ENCODE measurements around the gene XYLT1. TPM values are rescaled to one million over a fixed set of nuclear protein-coding genes. Genes with fewer than 3 reads are reported as not detected.
"Not testable (repeated sequence)": the region's sequence is repeated elsewhere in the genome, so short reads cannot be mapped to it uniquely, and the experiment has no call there.

XYLT1 gene
- total RNA-seq, 2 donors from 2014 or later, result 26.4 to 41.9 TPM

DNA sequence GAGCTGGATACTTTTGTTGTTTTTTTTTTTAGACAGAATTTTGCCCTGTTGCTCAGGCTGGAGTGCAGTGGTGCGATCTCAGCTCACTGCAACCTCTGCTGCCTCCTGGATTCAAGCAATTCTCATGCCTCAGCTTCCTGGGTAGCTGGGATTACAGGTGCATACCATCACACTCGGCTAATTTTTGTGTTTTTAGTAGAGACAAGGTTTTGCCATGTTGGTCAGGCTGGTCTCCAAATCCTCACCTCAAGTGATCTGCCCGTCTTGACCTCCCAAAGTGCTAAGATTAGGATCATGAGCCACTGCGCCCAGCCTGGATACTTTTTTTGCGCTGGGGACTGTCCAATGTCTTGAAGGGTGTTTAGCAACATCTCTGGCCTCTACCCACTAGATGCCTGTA, 32.6 kb upstream of the XYLT1 start:
- ATAC-seq, result no peak
- no peak overlapping the region for H3K27ac Mint-ChIP-seq
- H3K36me3 Mint-ChIP-seq, result no peaks in the 10 kb centered on the region
- no peaks in the 10 kb centered on the region for H3K4me1 Mint-ChIP-seq (ENCODE audit: low read depth in 2 of 2)
- no peak for DNase-seq (ENCODE audit: low spot score)
- no peaks in the 10 kb centered on the region for H3K9me3 Mint-ChIP-seq
- H3K27me3 Mint-ChIP-seq, result peaks cover 6 to 23% of the 10 kb centered on the region in 2 donors
- no peak overlapping the region for H3K4me3 Mint-ChIP-seq

- no peaks in the 10 kb centered on the region for H3K9me3 Mint-ChIP-seq
- peaks cover 0 to 5% of the 10 kb centered on the region in 2 donors for H3K4me1 Mint-ChIP-seq (ENCODE audit: low read depth in 2 of 2)
- no peak for ATAC-seq
Observed at GRCh38 chr16:17501321-17501720, 30.6 kb upstream of the XYLT1 start.

GRCh38 chr16:17499223-17499902, 28.6 kb upstream of the XYLT1 start:
- peaks cover 0 to 7% of the 10 kb centered on the region in 2 donors for H3K4me1 Mint-ChIP-seq (ENCODE audit: low read depth in 2 of 2)
- H3K4me3 Mint-ChIP-seq, result no peak overlapping the region
- no peaks in the 10 kb centered on the region for H3K36me3 Mint-ChIP-seq
- ATAC-seq (no peak), DNase-seq (ENCODE audit: low spot score) (no peak)
- H3K27ac Mint-ChIP-seq, result no peak overlapping the region
- no peaks in the 10 kb centered on the region for H3K9me3 Mint-ChIP-seq
- H3K27me3 Mint-ChIP-seq, result peaks cover 4 to 16% of the 10 kb centered on the region in 2 donors

More at GRCh38 chr16:17501321-17501720, 30.6 kb upstream of the XYLT1 start:
- DNase-seq (ENCODE audit: low spot score), result no peak
- H3K36me3 Mint-ChIP-seq, result no peaks in the 10 kb centered on the region
- H3K27ac Mint-ChIP-seq, result no peak overlapping the region
- no peak overlapping the region for H3K4me3 Mint-ChIP-seq
- peaks cover 4 to 16% of the 10 kb centered on the region in 2 donors for H3K27me3 Mint-ChIP-seq

DNA sequence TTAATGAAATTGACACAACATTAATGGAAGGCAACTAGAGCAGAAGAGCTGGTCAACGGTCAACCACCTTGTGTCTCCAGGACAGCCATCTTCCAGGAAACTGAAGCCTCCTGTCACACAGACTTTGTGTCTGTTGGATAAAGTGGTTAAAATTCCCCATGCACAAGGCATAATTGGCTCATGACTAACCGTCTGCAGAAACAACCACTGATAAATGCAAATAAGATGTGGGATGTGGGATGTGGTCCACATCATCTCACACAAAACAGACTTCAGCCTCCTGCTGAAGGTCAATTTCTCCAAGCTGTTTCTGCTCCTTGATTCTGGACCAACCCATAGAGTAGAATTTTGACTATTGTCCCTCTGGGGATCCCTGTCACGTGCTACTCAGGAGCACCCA, 26.9 kb upstream of the XYLT1 start:
- H3K9me3 Mint-ChIP-seq, result no peaks in the 10 kb centered on the region
- peaks cover under 1 to 1% of the 10 kb centered on the region in 2 donors for H3K27me3 Mint-ChIP-seq
- DNase-seq (ENCODE audit: low spot score) (no peak), ATAC-seq (no peak)
- peaks cover 0 to 7% of the 10 kb centered on the region in 2 donors for H3K4me1 Mint-ChIP-seq (ENCODE audit: low read depth in 2 of 2)
- H3K27ac Mint-ChIP-seq, result no peak overlapping the region
- no peaks in the 10 kb centered on the region for H3K36me3 Mint-ChIP-seq
- no peak overlapping the region for H3K4me3 Mint-ChIP-seq

DNA sequence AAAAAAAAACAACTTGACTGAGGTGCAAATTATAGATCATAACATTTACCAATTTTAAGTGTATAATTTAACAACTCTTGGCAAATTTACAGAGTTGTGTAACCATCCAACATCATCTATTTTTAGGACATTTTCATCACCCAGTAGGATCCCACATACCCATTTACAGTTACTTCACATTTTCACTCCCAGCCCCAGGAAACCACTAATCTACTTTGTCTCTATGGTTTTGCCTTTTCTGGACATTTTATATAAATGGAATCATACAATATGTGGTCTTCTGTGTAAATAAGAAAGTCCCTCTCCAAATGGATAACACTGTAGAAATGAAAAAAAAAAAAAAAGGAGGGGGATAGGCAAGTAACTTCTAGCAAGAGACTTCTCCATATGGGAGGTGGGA, 26.1 kb upstream of the XYLT1 start:
- H3K4me1 Mint-ChIP-seq (ENCODE audit: low read depth in 2 of 2), result peaks cover 0 to 7% of the 10 kb centered on the region in 2 donors
- H3K4me3 Mint-ChIP-seq, result no peak overlapping the region
- H3K27me3 Mint-ChIP-seq, result no peaks in the 10 kb centered on the region
- H3K9me3 Mint-ChIP-seq, result no peaks in the 10 kb centered on the region
- H3K36me3 Mint-ChIP-seq, result no peaks in the 10 kb centered on the region
- no peak for ATAC-seq
- no peak for DNase-seq (ENCODE audit: low spot score)
- H3K27ac Mint-ChIP-seq, result no peak overlapping the region

DNA sequence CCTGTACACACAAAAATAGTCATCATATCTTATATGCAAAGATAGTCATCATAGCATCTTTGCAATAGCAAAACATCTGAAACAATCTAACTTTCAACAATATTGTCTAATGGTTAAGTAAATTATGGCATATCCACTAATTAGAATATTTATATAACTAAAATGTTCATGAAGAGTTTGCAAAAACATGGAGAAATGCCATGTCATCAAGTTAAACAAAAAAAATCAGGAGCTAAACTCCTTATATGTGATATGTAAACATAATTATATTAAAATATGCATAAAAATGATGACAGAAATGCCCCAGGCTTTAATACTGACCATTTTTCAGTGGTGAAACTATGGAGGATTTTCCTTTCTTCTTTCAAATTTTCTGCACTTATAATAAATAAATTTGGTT, 22.3 kb upstream of the XYLT1 start:
- DNase-seq (ENCODE audit: low spot score), result no peak
- no peak for ATAC-seq
- Mint-ChIP-seq H3K27ac (no peak overlapping the region), H3K27me3 (no peaks in the 10 kb centered on the region), H3K4me1 (ENCODE audit: low read depth in 2 of 2) (peaks cover 0 to 7% of the 10 kb centered on the region in 2 donors), H3K4me3 (no peak overlapping the region), H3K36me3 (no peaks in the 10 kb centered on the region), H3K9me3 (no peaks in the 10 kb centered on the region)

DNA sequence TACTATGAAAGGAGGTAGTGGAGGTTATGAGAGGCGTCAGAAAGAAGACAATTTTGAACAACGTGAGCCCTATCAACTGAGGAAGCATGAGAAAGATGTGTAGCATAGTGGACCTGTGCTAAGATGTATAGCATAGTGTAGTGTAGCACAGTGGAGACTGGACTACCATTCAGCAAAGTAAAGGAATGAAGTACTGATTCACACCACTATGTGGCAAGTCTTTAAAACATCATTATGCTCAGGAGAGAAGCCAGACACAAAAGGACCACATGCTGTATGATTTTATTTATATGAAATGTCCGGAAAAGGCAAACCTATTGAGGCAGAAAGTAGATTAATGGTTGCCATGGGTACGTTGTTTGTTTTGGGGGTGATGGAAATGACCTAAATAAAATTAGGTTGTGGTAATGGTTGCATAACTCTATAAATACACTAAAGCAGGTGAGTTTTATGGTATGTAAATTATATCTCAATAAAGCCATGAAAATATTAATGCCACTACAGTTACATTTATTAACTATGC, 20.4 kb upstream of the XYLT1 start:
- peaks cover 0 to 2% of the 10 kb centered on the region in 2 donors for H3K4me1 Mint-ChIP-seq (ENCODE audit: low read depth in 2 of 2)
- no peak overlapping the region for H3K4me3 Mint-ChIP-seq
- no peaks in the 10 kb centered on the region for H3K27me3 Mint-ChIP-seq
- no peak for DNase-seq (ENCODE audit: low spot score)
- H3K9me3 Mint-ChIP-seq, result no peaks in the 10 kb centered on the region
- no peak overlapping the region for H3K27ac Mint-ChIP-seq
- ATAC-seq, result no peak
- H3K36me3 Mint-ChIP-seq, result no peaks in the 10 kb centered on the region

- no peaks in the 10 kb centered on the region for H3K4me1 Mint-ChIP-seq (ENCODE audit: low read depth in 2 of 2)
- peaks cover 8% of the 10 kb centered on the region in 2 donors for H3K27me3 Mint-ChIP-seq
- no peaks in the 10 kb centered on the region for H3K36me3 Mint-ChIP-seq
- peak overlapping the region in 1 of 2 donors; percentile 15 for H3K27ac Mint-ChIP-seq
- no peaks in the 10 kb centered on the region for H3K9me3 Mint-ChIP-seq
- ATAC-seq (no peak), DNase-seq (ENCODE audit: low spot score) (no peak)
- no peak overlapping the region for H3K4me3 Mint-ChIP-seq
Observed at GRCh38 chr16:17488506-17488905, 17.7 kb upstream of the XYLT1 start.

GRCh38 chr16:17483351-17483750, 12.6 kb upstream of the XYLT1 start:
- Mint-ChIP-seq H3K27me3 (peaks cover 21 to 38% of the 10 kb centered on the region in 2 donors), H3K4me3 (no peak overlapping the region), H3K36me3 (no peaks in the 10 kb centered on the region), H3K27ac (no peak overlapping the region), H3K4me1 (ENCODE audit: low read depth in 2 of 2) (no peaks in the 10 kb centered on the region), H3K9me3 (no peaks in the 10 kb centered on the region)
- DNase-seq (ENCODE audit: low spot score) (no peak), ATAC-seq (no peak)

GRCh38 chr16:17482341-17482740, 11.6 kb upstream of the XYLT1 start:
- H3K4me3 Mint-ChIP-seq; ATAC-seq; H3K9me3 Mint-ChIP-seq; H3K4me1 Mint-ChIP-seq (ENCODE audit: low read depth in 2 of 2); H3K36me3 Mint-ChIP-seq; H3K27ac Mint-ChIP-seq; DNase-seq (ENCODE audit: low spot score): not testable (repeated sequence)
- H3K27me3 Mint-ChIP-seq, result peaks cover 23 to 38% of the 10 kb centered on the region in 2 donors

- Mint-ChIP-seq H3K27me3 (peaks cover 25 to 38% of the 10 kb centered on the region in 2 donors), H3K36me3 (no peaks in the 10 kb centered on the region), H3K4me1 (ENCODE audit: low read depth in 2 of 2) (peaks cover 3% of the 10 kb centered on the region in 2 donors), H3K27ac (no peak overlapping the region), H3K4me3 (no peak overlapping the region), H3K9me3 (no peaks in the 10 kb centered on the region)
- ATAC-seq (no peak), DNase-seq (ENCODE audit: low spot score) (no peak)
Observed at GRCh38 chr16:17481736-17482135, 11.0 kb upstream of the XYLT1 start.

DNA sequence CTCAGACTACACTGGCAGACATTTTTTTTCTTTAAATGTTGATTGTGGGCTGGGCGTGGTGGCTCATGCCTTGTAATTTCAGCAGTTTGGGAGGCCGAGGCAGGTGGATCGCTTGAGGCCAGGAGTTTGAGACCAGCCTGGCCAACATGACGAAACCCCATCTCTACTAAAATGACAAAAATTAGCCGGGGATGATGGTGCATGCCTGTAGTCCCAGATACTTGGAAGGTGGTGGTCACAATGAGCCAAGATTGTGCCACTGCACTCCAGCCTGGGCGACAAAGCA, 6.4 kb upstream of the XYLT1 start:
- ATAC-seq; H3K27ac Mint-ChIP-seq; H3K9me3 Mint-ChIP-seq; H3K36me3 Mint-ChIP-seq; DNase-seq (ENCODE audit: low spot score); H3K4me3 Mint-ChIP-seq: not testable (repeated sequence)
- H3K27me3 Mint-ChIP-seq, result peaks cover 17 to 20% of the 10 kb centered on the region in 2 donors
- peaks cover 26 to 29% of the 10 kb centered on the region in 2 donors for H3K4me1 Mint-ChIP-seq (ENCODE audit: low read depth in 2 of 2)

DNA sequence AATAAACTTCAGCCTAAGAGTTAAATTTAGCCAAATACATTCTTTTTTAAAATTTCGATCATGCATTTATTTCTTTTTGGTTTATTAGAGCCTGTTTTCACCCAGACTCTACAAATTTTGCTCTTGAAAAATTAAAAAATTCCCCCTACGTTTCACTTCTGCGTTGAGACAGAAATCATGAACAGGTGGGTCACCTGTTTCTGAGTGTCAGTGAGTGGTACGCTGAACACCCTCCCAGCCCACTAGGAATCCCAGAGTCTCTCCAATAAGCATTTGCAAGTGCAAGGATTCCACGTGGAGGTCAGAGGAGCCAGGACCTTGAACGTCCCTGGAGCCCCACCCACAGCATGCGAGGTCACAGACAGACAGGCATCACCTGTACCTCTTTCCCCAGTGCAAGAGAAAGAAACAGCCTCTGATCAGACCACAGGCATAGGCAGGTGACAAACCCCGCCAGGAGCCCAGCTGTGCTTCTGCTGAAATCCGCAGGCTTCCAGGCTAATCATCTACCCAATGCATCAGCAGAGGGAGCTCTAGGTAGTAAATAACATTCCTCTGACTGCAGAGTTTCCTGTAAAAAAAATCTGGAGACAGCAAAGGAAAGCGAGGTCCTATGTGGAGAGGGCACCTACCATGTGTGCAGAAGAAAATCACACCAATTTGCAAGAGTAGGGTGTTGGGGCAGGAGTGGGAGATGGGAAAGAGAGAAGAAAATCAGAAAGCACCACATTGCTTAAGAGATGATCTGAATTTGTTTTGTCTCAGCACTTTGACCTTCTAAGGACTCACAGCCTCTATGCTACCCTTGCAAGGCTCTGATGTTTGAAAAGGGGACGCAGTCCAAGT, 5.9 kb upstream of the XYLT1 start:
- Mint-ChIP-seq H3K4me1 (ENCODE audit: low read depth in 2 of 2) (peaks cover 26 to 32% of the 10 kb centered on the region in 2 donors), H3K36me3 (no peaks in the 10 kb centered on the region), H3K9me3 (no peaks in the 10 kb centered on the region), H3K27ac (no peak overlapping the region), H3K4me3 (no peak overlapping the region), H3K27me3 (peaks cover 17 to 20% of the 10 kb centered on the region in 2 donors)
- ATAC-seq (no peak), DNase-seq (ENCODE audit: low spot score) (no peak)

- peaks cover 26 to 32% of the 10 kb centered on the region in 2 donors for H3K4me1 Mint-ChIP-seq (ENCODE audit: low read depth in 2 of 2)
- H3K4me3 Mint-ChIP-seq, result peak overlapping the region; percentile 62
- ATAC-seq (peak in 1 of 2 donors; percentile 69), DNase-seq (ENCODE audit: low spot score) (no peak)
- no peaks in the 10 kb centered on the region for H3K36me3 Mint-ChIP-seq
- peaks cover 5 to 7% of the 10 kb centered on the region in 2 donors for H3K27me3 Mint-ChIP-seq
- H3K9me3 Mint-ChIP-seq, result no peaks in the 10 kb centered on the region
- H3K27ac Mint-ChIP-seq, result peak overlapping the region in 1 of 2 donors; percentile 5
Observed at GRCh38 chr16:17475104-17475503, 4.3 kb upstream of the XYLT1 start.

All from natural killer cell treated with Interleukin-12 subunit alpha and Interleukin-12 subunit beta and Interleukin-15 and Interleukin-18, amount 100 ng/mL, for 72 hours (primary cell).